ENCODE data around the gene PCYT1A. TPM values are rescaled to one million over a fixed set of nuclear protein-coding genes. Genes with fewer than 3 reads are reported as not detected.
A peak's percentile ranks its signal among the peaks of the same experiment; 100 is the strongest.

PCYT1A gene
- total RNA-seq, 1 experiment from 2014 or later = 28.5 TPM

DNA sequence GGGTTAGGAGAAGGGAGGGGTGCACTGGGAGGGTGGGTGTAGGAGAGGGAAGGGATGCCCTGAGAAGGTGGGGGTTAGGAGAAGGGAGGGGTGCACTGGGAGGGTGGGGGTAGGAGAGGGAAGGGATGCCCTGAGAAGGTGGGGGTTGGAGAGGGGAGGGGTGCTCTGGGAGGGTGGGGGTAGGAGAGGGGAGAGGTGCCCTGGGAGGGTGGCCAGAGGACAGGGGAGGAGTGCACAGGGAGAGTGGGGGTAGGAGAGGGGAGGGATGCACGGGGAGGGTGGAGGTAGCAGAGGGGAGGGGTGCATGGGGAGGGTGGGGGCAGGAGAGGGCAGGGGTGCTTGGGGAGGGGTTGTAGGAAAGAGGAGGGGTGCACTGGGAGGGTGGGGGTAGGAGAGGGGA lies 47.5 kb upstream of the PCYT1A start:
- POLR2A ChIA-PET = no interaction called here
- no peak overlapping the region for H3K27ac Mint-ChIP-seq
- no peak overlapping the region for H3K4me3 Mint-ChIP-seq
- CTCF ChIA-PET = no interaction called here
- ATAC-seq (no peak), DNase-seq (ENCODE audit: low spot score) (no peak)
- no peaks in the 10 kb centered on the region for H3K36me3 Mint-ChIP-seq
- H3K9me3 Mint-ChIP-seq = no peaks in the 10 kb centered on the region
- TF ChIP-seq E2F5 (CRISPR knock-in tag; IDR thresholded peaks at IDR 0.05) = no peak
- no peak for TF ChIP-seq JUN (CRISPR knock-in tag; IDR thresholded peaks at IDR 0.05)
- no peak for TF ChIP-seq IRF1 (CRISPR knock-in tag; IDR thresholded peaks at IDR 0.05)
- TF ChIP-seq CBFB (CRISPR knock-in tag; IDR thresholded peaks at IDR 0.05; ENCODE audit: low read depth) = no peak
- no peak for TF ChIP-seq ATF6 (CRISPR knock-in tag; IDR thresholded peaks at IDR 0.05)
- no peak for TF ChIP-seq AFF4 (CRISPR knock-in tag; IDR thresholded peaks at IDR 0.05; ENCODE audit: borderline replicate concordance)
- TF ChIP-seq IRF2 (CRISPR knock-in tag; IDR thresholded peaks at IDR 0.05; ENCODE audit: borderline replicate concordance, low read depth) = no peak
- TF ChIP-seq OVOL2 (CRISPR knock-in tag; IDR thresholded peaks at IDR 0.05; ENCODE audit: borderline replicate concordance) = no peak
- H3K27me3 Mint-ChIP-seq (ENCODE audit: low read depth) = no peaks in the 10 kb centered on the region; the same call in 1 of the 2 replicates
- H3K4me1 Mint-ChIP-seq = no peaks in the 10 kb centered on the region

- TF ChIP-seq CBFB (CRISPR knock-in tag; IDR thresholded peaks at IDR 0.05; ENCODE audit: low read depth) (no peak), JAZF1 (CRISPR knock-in tag; IDR thresholded peaks at IDR 0.05) (no peak)
- TF ChIP-seq, protein P1, sequence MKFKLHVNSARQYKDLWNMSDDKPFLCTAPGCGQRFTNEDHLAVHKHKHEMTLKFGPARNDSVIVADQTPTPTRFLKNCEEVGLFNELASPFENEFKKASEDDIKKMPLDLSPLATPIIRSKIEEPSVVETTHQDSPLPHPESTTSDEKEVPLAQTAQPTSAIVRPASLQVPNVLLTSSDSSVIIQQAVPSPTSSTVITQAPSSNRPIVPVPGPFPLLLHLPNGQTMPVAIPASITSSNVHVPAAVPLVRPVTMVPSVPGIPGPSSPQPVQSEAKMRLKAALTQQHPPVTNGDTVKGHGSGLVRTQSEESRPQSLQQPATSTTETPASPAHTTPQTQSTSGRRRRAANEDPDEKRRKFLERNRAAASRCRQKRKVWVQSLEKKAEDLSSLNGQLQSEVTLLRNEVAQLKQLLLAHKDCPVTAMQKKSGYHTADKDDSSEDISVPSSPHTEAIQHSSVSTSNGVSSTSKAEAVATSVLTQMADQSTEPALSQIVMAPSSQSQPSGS (CRISPR knock-in tag; IDR thresholded peaks at IDR 0.05; ENCODE audit: borderline replicate concordance, low read depth) = no peak
- Mint-ChIP-seq H3K4me3 (no peak overlapping the region), H3K9me3 (no peaks in the 10 kb centered on the region), H3K27ac (no peak overlapping the region), H3K4me1 (peaks cover 7% of the 10 kb centered on the region), H3K27me3 (ENCODE audit: low read depth) (no peaks in the 10 kb centered on the region; the same call in 1 of the 2 replicates), H3K36me3 (no peaks in the 10 kb centered on the region)
- ChIA-PET CTCF (no interaction called here), POLR2A (no interaction called here)
- ATAC-seq = no peak
- no peak for DNase-seq (ENCODE audit: low spot score)
These were observed 44.6 kb upstream of the PCYT1A start for GRCh38 chr3:196332168-196332567.

- no peaks in the 10 kb centered on the region for H3K9me3 Mint-ChIP-seq
- H3K36me3 Mint-ChIP-seq = no peaks in the 10 kb centered on the region
- H3K27me3 Mint-ChIP-seq (ENCODE audit: low read depth) = no peaks in the 10 kb centered on the region
- DNase-seq (ENCODE audit: low spot score) (no peak), ATAC-seq (peak; percentile 59)
- H3K4me3 Mint-ChIP-seq = no peak overlapping the region
- ChIA-PET CTCF (interaction anchor here (1.0 kb wide), 1 partner anchor 10 kb away, joined by 3 read pairs; no protein-coding TSS in a partner anchor), POLR2A (no interaction called here)
- peaks cover 12% of the 10 kb centered on the region for H3K4me1 Mint-ChIP-seq
- peak overlapping the region; percentile 42; the same call in 1 of the 2 replicates for H3K27ac Mint-ChIP-seq
- TF ChIP-seq SP1 (CRISPR knock-in tag; conservative IDR thresholded peaks at IDR 0.05) (no peak), ZNF532 (CRISPR knock-in tag; IDR thresholded peaks at IDR 0.05; ENCODE audit: borderline replicate concordance) (no peak), PRRX2 (CRISPR knock-in tag; IDR thresholded peaks at IDR 0.05) (no peak), GTF2I (CRISPR knock-in tag; conservative IDR thresholded peaks at IDR 0.05) (no peak)
- TF ChIP-seq, protein P2, sequence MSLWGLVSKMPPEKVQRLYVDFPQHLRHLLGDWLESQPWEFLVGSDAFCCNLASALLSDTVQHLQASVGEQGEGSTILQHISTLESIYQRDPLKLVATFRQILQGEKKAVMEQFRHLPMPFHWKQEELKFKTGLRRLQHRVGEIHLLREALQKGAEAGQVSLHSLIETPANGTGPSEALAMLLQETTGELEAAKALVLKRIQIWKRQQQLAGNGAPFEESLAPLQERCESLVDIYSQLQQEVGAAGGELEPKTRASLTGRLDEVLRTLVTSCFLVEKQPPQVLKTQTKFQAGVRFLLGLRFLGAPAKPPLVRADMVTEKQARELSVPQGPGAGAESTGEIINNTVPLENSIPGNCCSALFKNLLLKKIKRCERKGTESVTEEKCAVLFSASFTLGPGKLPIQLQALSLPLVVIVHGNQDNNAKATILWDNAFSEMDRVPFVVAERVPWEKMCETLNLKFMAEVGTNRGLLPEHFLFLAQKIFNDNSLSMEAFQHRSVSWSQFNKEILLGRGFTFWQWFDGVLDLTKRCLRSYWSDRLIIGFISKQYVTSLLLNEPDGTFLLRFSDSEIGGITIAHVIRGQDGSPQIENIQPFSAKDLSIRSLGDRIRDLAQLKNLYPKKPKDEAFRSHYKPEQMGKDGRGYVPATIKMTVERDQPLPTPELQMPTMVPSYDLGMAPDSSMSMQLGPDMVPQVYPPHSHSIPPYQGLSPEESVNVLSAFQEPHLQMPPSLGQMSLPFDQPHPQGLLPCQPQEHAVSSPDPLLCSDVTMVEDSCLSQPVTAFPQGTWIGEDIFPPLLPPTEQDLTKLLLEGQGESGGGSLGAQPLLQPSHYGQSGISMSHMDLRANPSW (CRISPR knock-in tag; conservative IDR thresholded peaks at IDR 0.05; ENCODE audit: low read depth) = no peak
These were observed 39.9 kb upstream of the PCYT1A start for GRCh38 chr3:196327405-196327804.
